HG02840 (cell line): ENCODE measurements around the gene RBM7.
A peak's percentile ranks its signal among the peaks of the same experiment; 100 is the strongest.

Experiments
- ATAC-seq: cut with Tn5 transposase; IDR thresholded peaks from one replicate; pipeline ENCODE4 v1.9.1; 2021; ENCODE audit warnings: mild to moderate bottlenecking, moderate library complexity, moderate number of reproducible peaks; ENCODE audit not compliant: unreplicated experiment, low FRiP score

The RBM7 gene, protein sequence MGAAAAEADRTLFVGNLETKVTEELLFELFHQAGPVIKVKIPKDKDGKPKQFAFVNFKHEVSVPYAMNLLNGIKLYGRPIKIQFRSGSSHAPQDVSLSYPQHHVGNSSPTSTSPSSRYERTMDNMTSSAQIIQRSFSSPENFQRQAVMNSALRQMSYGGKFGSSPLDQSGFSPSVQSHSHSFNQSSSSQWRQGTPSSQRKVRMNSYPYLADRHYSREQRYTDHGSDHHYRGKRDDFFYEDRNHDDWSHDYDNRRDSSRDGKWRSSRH

DNA sequence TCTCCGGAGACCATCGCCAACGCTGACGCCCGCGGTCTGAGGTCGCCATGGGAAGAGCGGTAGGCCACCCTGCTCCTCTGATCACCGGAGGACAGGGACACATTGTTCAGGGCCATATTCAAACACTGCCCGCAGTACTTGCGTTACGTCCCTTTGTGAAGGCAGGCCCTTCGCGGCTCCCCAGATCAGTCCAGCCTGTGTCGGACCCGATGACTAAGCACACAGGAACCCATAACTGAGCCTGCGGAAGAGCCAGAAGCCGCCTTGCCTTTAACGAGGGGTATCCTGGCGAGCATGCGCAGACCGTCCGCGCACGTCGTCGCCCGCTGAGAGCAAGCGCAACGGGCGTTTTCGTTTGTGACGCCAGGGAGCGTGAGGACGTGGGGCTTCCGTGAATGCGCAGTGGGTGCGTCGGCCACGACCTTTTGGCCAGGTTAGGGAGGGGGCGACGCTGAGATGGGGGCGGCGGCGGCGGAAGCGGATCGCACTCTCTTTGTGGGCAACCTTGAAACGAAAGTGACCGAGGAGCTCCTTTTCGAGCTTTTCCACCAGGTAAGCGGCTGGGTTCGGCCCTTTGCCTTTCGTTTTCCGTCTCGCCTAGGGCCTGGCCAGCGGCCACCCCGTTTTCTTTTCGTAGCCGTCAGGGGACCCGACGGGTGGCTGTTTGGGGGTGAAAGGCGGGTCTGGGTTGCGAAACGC, at the start of gene RBM7, which contains the start of gene C11orf71:
Gene RBM7, plus strand, starts transcription at position 451 of the 699 bp plus-strand sequence. Its CDS starts 6 bp downstream, at position 457.
Gene C11orf71, minus strand, starts transcription at position 296 of the 699 bp plus-strand sequence. Its CDS starts 180 bp downstream, at position 116.
- ATAC-seq = peak; percentile 98

DNA sequence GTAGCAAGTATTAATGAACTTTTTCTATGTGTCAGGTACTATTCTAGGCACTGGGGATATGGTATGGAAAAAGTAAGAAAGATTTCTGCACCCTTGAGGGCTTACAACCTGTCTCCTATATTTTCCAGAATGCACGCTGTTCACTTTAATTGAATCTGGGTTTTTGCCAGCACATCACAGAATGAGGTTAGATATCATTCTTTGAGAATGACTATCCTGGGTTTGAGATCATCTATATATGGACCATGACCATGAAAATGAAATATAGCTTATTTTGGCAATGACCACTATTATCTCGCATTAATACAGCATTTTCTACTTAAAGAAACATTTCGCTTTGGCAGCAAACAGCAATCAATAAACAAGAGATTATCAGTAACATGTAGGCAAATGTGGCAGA, 47.0 kb upstream of the RBM7 start:
- ATAC-seq = no peak

DNA sequence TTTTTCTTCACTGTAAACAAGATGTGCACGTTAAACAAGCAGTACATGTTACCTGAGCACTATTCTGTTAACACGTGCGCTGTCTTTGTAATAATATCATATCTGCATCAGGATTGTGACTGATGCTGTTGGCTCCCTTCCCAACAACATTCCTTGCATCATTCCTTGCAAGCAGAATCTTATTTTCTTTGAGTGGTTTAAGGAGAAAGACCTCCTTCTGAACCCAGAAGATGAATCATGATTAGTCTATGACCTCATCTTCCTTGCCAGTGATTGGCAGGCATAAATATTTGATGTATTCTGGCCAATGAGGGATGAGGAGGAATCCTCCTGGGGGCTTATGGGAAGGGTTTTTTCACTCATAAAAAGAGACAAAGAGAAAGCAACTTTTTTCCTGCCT, 46.4 kb upstream of the RBM7 start:
- no peak for ATAC-seq

DNA sequence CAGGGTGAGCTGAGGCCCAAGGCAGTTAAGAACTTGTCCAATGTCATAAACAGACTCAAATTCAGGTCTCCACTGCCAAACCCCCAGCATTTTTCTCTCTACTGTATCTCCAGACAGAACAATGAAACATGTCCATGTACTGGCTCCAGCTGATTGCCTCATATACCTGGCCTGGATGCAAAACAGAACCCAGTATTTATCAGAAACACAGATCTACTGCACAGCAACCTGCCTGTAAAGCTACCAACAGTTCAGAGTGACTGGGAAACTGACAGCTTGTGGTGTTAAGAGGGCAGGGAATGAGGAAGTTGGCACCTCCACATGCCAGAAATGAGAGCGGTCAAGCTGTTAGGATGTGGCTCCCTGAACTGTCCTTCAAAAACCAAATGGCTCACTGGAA, 41.8 kb upstream of the RBM7 start:
- ATAC-seq = no peak

DNA sequence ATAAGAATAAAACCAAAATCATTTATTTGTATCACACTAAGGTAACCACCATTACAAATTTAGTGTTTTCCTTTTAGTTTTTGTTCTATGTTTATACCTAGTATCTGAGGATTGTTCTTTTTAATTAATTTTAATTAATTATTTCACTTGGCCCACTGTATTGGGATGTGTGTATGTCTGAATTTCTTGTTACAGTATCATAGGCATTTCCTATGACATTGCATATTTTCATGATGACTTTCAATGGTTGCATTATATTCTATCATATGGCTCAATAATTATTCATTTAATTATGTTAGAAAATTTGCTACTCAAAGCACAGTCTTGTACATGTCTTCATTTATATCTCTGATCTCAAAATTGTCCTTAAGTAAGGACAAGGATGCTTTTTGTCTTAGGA, 41.1 kb upstream of the RBM7 start:
- ATAC-seq = no peak

DNA sequence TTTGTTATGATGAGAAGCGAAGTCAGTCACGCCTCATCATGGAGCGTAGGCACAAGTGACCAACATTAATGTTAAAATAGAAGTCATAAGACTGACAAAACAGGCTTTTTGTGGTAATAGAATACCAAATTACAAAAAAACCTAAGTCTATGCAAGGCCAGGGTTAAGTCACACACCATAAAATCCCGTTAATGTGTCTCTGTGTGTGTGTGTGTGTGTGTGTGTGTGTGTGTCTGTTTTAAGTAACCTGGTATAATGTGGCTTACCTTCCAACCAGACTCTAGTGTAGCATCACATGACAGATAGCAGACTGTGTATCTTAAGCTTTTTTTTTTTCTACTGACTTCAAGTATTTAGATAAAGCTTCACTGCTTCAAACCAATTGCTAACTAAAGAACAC, 38.1 kb upstream of the RBM7 start:
- ATAC-seq = no peak

DNA sequence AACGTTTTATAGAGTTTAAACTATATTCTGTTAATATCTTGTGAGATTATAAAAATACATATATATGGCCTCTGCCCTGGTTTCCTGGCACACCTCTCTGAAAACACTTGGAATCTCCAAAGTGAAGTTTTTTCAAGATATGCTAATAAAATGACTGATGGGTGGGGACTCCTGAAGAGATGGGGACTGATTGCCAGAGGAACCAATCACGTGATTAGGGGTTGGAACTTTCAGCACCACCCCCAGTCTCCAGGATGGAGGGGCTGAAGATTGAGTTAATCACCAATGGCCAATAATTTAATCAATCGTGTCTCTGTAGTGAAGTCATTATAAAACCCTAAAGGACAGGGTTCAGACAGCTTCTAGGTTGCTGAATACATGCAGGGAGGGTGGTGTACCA, 37.5 kb upstream of the RBM7 start:
- ATAC-seq = no peak

DNA sequence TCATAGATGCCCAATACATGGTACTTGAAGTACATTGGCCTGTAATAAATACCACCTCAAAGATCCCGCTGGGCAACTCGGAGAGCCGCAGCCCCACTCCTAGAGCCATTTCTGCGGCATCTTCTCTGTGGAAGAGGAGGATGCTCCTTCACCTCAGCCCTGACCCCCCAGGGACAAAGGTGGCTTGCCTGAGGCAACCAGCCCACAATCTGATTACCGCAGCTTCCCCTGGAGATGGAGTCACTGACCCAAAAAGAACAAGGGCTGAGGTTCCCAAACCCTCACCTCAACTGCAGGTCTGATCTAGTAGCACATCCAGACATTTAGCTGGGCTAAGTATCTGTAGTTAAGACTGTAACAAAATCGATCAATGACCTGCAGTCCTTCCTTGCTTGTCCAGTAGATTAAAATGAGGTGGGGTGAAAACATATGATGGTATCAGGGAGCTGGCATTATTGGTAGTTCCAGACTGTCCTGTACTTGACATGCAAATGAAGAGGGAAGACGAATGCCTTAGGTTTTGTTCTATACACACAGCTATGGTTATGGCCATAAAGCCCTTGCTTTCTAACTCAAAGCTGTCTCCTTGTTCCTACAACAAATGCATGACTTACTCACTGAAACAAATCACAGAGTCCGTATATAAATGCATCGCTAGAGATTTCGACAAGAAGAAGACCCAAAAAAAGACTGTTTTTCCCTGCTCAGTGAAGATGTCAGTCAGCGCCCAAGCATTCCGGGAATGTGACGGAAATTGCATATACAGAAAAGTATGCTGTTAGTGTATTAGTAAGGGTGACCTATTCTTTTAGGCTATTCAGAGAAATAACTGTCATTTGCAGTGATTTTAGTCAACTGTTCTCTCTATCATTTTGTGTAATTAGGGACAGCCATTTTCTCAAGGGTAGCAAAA, 33.9 kb upstream of the RBM7 start:
- no peak for ATAC-seq

DNA sequence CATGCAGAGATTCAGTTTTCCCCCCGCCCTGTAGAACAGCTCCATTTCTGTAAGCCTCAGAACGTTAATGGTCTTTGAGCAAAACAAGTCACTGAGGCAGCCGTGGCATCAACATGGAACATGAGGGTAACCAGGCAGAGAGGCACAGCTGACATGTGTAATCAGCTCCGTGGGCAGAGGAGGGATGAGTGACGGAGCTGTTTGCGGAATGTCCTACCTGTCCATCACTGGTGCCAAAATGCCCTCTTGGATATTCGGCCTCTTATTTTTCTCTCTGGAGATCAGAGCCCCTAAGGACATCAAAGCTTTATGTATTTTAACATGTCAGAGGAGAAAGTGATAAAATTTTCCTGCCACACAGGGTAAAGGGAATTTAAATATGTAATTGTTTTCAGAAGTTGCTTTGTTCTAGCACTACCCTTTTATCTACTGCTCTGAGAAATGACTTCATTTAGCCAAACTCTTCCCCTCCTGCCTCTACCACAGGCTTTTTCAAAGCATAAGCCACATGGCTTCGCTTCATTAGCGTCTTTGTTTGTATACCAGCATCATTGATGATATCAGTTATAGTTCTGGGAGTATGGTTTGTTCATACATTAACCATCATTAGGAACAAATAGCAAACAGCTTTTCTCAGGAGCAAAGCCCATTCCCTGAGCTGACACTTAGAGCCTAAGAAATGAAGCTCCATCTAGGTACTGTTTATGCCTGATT, 33.1 kb upstream of the RBM7 start:
- no peak for ATAC-seq

DNA sequence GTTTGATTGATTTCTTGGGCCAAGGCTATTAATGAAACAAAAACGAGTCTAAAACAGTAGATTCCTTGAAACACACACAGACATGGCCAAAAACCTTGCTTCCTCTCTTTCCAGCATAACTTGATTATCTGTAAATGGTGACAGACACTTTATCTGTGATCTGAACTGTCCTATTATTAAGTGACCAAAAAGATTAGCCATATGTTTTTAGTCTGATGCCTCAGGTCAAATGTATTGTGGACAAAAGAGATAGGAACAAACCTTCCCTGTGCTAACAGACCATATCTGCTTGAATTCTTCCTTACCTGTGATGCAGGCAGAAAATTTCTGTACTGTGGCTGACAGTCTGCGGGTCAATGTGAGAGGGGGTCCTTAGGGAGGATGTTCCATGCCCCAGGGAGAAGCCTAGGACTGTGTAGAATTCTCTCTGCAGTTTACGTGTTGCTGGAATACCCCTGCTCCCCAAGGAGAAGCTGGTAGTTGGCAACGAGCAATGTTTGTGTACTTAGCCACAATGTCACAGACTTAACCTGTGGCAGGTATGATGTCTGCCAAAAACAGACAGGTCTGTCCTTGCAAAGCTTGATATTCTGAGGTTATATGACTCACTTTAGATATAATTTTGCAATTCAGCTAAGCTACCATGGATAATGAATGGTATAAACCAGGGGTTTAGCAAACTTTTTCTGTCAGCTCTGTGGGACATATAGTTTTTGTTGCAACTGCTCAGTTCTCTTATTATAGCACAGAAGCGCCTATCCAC, 31.4 kb upstream of the RBM7 start:
- no peak for ATAC-seq

DNA sequence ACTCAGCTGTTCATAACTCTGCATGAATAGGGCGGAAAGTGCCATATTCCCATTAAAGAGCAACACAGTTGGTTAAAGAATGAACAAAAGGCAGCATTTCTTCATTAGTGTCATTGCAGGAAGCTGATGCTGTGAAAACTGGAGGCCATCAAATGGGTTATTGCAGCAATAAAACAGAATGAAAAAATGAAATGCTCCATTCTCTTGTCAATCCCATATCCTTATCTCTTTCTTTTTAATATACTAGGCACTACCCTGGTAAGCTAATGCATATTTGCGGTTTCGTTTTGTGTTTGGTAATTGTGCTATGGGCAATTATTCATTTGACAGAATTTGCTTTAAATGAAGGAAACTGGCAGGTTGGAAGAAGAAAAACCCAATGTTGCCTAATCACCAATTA, 25.4 kb upstream of the RBM7 start:
- no peak for ATAC-seq

DNA sequence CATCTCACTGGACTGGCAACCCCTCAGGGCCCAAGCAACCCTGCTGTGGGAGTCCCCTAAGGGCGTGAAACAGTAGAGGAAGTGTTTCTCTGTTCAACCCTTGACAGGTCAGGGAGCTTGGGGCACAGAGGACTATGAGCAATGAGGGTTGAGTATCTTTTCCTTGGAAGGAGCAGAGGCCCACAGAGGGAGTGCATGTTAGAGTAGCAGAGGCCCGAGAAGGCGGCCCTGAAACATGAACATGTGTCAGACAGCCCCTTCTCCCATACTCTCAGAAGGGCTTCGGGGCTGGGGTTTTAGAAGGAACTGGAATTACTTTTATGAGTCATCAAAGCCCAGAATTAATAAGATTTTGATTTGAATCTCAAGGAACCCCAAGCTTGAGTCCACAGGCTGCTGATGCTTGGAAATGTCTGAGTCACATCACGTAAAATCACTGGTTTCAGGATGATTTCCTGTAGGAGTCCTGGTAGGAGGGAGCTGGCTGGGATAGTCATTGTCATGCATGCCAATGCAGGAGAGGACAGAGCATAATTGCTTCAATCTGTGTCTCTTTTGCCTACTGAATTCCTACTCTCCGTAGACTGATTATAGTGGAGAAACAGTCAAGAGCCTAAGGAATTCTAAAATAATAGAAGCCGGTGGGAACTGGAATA, 22.7 kb upstream of the RBM7 start:
- ATAC-seq = no peak

DNA sequence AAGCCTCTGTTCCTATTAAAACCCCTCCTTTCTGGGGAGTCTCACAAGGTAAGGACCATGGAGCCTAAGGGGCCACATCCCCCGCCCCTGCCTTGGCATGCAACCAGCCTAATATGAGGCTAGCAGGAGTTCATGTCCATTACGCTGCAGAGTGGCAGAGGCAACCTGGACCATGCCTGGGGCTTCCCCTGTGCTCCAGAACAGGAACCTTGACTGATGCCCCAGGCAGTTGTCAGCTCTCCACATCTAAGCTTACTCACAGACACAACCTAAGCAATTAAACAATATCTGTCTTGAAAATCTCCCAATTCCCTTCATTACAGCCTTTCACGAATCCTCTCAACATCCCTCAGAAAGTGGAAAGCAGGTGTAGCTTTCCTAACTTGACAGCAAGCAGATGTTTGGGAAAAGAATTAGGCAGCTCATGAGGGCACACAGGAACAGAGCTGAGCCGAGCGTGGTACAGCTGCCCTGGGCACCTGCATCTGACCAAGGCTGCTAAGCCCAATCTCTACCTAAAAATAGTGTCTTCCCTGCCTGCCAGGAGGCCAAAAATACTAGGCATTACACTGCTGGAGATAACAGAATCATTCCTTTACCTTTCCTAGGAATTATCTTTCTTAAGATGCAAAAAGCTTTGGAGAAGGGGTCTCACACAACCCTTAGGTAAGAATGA, 20.9 kb upstream of the RBM7 start:
- no peak for ATAC-seq

DNA sequence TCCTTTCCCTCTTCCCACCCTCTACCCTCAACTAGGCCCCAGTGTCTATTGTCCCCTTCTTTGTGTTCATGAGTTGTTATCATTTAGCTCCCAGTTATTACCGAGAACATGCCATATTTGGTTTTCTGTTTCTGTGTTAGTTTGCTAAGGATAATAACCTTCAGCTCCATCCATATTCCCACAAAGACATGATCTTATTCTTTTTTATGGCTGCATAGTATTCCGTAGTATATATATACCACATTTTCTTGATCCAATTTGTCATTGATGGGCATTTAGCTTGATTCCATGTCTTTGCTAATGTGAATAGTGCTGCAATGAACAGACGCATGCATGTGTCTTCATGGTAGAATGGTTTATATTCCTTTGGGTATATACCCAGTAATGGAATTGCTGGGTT, 18.0 kb upstream of the RBM7 start:
- ATAC-seq = no peak

DNA sequence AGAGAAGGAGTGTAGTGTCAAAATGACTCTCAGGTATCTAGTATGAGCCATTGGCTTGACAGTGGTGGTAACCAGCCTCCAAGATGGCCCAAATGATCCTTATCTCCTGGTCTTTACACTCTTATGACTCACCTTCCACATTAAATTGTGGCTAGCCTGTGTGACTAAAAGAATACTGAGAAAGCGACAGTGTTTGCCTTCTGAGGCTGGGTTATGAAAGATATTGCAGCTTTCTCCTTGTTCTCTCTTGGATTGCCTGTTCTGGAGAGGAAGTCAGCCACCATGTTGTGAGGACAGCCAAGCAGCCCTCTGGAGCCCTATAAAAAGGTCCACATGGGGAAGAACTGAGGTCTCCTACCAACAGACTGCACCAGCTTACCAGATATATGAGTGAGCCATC, 16.0 kb upstream of the RBM7 start:
- ATAC-seq = no peak

DNA sequence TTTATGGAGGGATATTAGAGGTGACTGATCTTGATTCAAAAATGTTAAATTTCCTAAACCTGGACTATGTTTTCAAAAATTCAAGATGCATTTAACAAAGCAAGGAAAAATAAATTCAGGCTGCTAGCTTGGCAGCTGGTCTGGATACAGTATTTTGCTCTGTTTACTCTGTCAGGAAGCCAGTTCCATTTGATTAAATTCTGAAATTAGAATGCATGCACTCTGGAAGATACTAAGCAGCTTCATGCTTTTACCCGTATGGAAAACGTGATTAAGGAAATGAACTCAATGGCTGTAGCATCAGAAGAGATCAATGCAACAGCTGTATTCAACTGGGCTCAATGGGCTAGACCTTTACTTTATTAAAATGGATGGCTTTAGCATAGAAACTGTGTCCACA, 14.3 kb upstream of the RBM7 start:
- ATAC-seq = no peak

DNA sequence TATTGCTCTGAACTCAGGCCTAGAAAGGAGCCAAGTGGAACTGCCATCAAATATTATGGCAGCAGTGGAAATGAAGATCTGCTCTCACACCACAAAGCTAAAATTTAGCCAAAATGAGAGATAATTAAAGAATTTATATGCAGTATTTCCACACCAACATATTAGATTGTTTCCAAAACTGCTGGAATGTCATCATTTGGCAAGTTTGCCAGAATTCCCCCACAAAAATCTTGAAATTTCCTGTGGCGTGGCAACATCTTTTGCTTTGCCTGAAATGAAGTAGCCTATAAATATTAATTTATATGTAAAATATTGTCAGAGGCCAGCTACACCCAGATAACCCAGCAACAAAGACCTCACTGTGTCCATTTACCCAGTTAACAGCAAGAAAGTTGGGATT, 13.9 kb upstream of the RBM7 start:
- no peak for ATAC-seq

DNA sequence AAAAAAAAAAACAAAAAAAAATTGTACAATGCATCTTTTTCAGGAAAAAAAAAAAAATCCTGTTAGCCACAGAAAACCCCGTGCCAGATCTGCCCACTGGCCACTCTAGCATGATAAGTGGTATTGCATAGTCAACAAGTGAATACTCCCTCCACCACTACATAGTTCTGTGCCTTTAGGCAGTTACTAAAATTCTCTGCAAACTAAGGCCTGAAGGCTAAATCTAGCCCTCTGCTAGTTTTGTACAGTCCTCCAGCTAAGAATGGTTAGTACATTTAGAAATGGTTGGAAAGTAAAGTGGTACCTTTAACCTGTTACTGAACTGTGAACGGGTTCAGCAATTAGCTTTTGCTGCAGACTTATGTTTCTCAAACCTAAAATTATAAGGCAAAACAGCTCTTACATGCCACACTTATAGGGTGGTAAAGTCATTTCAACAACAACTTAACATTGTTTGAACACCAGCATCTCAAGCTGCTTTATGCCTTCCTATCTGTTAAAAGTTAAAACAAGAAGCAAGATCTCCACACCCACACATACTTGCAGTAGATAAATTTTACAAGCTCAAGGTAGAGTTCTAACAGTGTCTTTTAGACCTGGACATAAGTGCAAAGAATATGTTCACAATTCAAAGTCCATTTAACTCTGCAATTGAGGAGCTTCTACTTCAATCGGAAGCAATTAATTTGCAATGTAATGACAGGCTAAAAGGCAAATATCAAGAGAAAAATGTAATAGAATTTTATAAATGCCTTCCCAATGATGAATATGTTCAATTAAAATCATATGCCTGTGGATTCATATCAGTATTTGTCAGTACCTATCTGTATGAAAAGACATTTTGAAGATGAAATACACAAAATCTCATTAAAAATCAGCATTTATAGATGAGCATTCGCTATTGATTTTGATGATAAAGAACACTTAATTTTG, 7.5 kb upstream of the RBM7 start:
- no peak for ATAC-seq
